Endothelial cell (in vitro differentiated cells): Measurements from ENCODE around the gene CACHD1. TPM values are rescaled to one million over a fixed set of nuclear protein-coding genes. Genes with fewer than 3 reads are reported as not detected.

Source experiments
- DNase-seq: peaks from one replicate; pipeline ENCODE4 v3.0.0; 2021; ENCODE audit warnings: low spot score
- H3K27ac Mint-ChIP-seq: one replicate; pipeline ENCODE4 v1.8.0; 2021; ENCODE audit warnings: mixed read lengths, inconsistent platforms; ENCODE audit not compliant: unreplicated experiment
- H3K27me3 Mint-ChIP-seq: one replicate; pipeline ENCODE4 v1.8.0; 2021; ENCODE audit warnings: mild to moderate bottlenecking, moderate library complexity, mixed read lengths, inconsistent platforms; ENCODE audit not compliant: unreplicated experiment
- H3K36me3 Mint-ChIP-seq: one replicate; pipeline ENCODE4 v1.8.0; 2021; ENCODE audit warnings: mild to moderate bottlenecking, low read depth, mixed read lengths, inconsistent platforms; ENCODE audit not compliant: unreplicated experiment
- H3K4me1 Mint-ChIP-seq: one replicate; pipeline ENCODE4 v1.8.0; 2021; ENCODE audit warnings: mild to moderate bottlenecking, mixed read lengths, inconsistent platforms; ENCODE audit not compliant: unreplicated experiment
- H3K4me3 Mint-ChIP-seq: one replicate; pipeline ENCODE4 v1.8.0; 2021; ENCODE audit warnings: mild to moderate bottlenecking, mixed read lengths, inconsistent platforms; ENCODE audit not compliant: unreplicated experiment
- H3K9me3 Mint-ChIP-seq: one replicate; pipeline ENCODE4 v1.8.0; 2021; ENCODE audit warnings: mixed read lengths, inconsistent platforms; ENCODE audit not compliant: unreplicated experiment
- total RNA-seq: library from RNA; stranded (reverse); fragmentation: NEBNext Ultra II Directional; extraction: Animal tissue kit (Norgen Biotek cat#: 25700); gene quantifications from one replicate; pipeline ENCODE4 v1.2.1, GENCODE V29; 2021; ENCODE audit not compliant: unreplicated experiment
- TF ChIP-seq, protein P1 (sequence below): fragments of 200-600 bp; sonication (generic); IDR thresholded peaks from one replicate; pipeline ENCODE4 v1.5.0; 2021; ENCODE audit warnings: antibody characterized with exemption; ENCODE audit not compliant: unreplicated experiment

CACHD1 gene
- total RNA-seq, 1 donor from 2014 or later: 48.6 TPM

GRCh38 chr1:64480999-64481772, 11.3 kb downstream of the CACHD1 start:
- DNase-seq: no peak
- Mint-ChIP-seq H3K36me3 (no peaks in the 10 kb centered on the region), H3K4me1 (peaks cover 38% of the 10 kb centered on the region), H3K9me3 (no peaks in the 10 kb centered on the region), H3K27me3 (no peaks in the 10 kb centered on the region), H3K4me3 (no peak overlapping the region), H3K27ac (no peak overlapping the region)
- TF ChIP-seq, protein P1, sequence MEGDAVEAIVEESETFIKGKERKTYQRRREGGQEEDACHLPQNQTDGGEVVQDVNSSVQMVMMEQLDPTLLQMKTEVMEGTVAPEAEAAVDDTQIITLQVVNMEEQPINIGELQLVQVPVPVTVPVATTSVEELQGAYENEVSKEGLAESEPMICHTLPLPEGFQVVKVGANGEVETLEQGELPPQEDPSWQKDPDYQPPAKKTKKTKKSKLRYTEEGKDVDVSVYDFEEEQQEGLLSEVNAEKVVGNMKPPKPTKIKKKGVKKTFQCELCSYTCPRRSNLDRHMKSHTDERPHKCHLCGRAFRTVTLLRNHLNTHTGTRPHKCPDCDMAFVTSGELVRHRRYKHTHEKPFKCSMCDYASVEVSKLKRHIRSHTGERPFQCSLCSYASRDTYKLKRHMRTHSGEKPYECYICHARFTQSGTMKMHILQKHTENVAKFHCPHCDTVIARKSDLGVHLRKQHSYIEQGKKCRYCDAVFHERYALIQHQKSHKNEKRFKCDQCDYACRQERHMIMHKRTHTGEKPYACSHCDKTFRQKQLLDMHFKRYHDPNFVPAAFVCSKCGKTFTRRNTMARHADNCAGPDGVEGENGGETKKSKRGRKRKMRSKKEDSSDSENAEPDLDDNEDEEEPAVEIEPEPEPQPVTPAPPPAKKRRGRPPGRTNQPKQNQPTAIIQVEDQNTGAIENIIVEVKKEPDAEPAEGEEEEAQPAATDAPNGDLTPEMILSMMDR: no peak

DNA sequence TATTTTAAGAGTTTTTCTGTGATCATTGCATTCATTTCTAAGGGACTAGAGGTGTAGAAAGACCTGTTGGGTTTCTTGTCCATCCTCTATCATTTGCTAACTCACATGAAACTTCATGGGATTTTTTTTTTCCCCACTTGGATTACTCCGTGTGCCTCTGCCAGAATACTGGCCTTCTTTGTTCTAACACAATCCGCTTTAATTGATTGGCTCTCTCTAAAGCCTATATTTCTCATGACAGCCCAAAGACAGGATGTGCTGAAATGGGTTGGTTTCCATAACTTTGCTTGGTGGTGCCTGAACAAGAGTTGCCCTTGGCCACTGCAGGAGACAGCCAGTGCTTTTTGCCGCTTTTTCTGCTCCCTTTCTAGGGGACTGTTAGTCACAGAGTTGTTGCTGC, 12.2 kb downstream of the CACHD1 start:
- Mint-ChIP-seq H3K27me3 (no peaks in the 10 kb centered on the region), H3K4me1 (peaks cover 33% of the 10 kb centered on the region), H3K27ac (no peak overlapping the region), H3K4me3 (no peak overlapping the region), H3K9me3 (no peaks in the 10 kb centered on the region), H3K36me3 (no peaks in the 10 kb centered on the region)
- TF ChIP-seq, protein P1: no peak
- no peak for DNase-seq

- H3K27me3 Mint-ChIP-seq: no peaks in the 10 kb centered on the region
- H3K36me3 Mint-ChIP-seq: no peaks in the 10 kb centered on the region
- H3K9me3 Mint-ChIP-seq: no peaks in the 10 kb centered on the region
- TF ChIP-seq, protein P1: no peak
- peaks cover 31% of the 10 kb centered on the region for H3K4me1 Mint-ChIP-seq
- H3K27ac Mint-ChIP-seq: no peak overlapping the region
- H3K4me3 Mint-ChIP-seq: no peak overlapping the region
- no peak for DNase-seq
Measured at GRCh38 chr1:64482720-64483119, 12.8 kb downstream of the CACHD1 start.

DNA sequence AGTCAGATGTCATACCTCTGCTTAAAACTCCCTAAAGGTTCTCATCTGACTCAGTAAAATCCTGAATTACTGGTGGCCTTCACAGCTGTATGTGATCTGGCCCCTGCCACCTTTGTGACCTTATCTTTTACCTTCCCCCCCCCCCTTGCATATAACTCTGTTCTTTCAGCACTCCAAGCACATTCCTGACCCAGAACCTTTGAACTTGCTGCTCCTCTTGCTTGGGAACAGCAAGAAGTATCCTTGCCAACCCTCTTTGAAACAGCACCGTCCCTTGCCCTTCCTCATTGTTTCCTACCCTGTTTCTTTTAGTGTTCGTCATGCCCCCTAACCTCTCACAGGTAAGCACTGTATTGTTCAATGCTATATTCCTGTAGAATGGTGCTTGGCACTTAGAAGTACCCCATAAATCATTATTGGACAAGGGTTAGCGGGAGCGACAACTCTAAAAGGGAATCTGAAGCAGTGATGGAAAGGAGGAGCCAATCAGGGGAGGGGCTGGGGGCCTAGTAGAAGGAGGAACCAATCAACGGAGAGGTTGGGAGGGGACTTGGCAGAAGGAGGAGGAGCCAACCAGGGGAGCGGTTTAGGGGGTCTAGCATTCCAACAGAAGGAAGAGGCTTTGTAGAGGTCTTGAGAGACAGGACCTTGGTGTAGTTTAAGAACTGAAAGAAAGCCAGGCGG, 13.9 kb downstream of the CACHD1 start:
- TF ChIP-seq, protein P1: no peak
- Mint-ChIP-seq H3K27me3 (no peaks in the 10 kb centered on the region), H3K4me1 (peaks cover 31% of the 10 kb centered on the region), H3K36me3 (no peaks in the 10 kb centered on the region), H3K27ac (no peak overlapping the region), H3K9me3 (no peaks in the 10 kb centered on the region), H3K4me3 (no peak overlapping the region)
- DNase-seq: no peak

DNA sequence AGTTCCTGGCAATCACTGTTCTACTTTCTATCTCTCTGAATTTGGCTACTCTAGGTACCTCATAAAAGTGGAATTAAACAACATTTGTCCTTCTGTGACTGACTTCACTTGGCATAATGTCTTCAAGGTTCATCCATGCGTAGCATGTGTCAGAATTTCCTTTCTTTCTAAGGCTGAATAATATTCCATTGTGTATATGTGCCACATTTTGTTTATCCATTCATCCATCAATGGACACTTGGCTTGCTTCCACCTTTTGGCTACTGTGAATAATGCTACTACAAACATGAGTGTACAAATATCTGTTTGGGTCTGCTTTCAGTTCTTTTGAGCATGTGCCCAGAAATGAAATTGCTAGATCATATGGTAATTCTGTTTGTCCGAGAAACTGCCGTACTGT, 14.7 kb downstream of the CACHD1 start:
- no peak for DNase-seq
- Mint-ChIP-seq H3K4me1 (peaks cover 34% of the 10 kb centered on the region), H3K27me3 (no peaks in the 10 kb centered on the region), H3K4me3 (no peak overlapping the region), H3K9me3 (no peaks in the 10 kb centered on the region), H3K36me3 (no peaks in the 10 kb centered on the region), H3K27ac (no peak overlapping the region)
- TF ChIP-seq, protein P1: no peak
